ENCODE data around the gene CSH1. TPM values are rescaled to one million over a fixed set of nuclear protein-coding genes. Genes with fewer than 3 reads are reported as not detected.
"Not testable (repeated sequence)": the region's sequence is repeated elsewhere in the genome, so short reads cannot be mapped to it uniquely, and the experiment has no call there.

Gene CSH1
- total RNA-seq, 2 donors from 2014 or later = 9.9 to 11.3 TPM

DNA sequence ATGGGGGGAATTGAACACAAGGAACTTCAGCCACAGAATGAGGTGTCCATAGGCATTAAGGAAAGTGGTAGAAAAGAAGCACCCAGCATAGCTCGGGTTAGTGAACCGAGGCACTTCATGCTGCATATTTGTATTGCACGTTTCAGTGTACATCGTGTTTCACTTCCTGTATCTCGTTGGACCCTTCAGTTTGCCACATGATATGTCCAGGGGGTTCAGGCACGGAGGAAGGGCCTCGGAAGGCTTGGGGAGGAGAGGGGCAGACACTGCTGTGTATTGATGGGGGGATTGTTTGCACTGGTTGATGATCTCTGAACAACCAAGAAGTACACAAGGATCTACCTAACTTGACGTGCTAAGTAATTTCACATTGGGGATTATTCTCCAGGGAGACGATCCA is 26.0 kb upstream of the CSH1 start:
- H3K27ac Mint-ChIP-seq; H3K9me3 ChIP-seq (ENCODE audit: control insufficient read depth, low read length, poor library complexity, severe bottlenecking); H3K36me3 Mint-ChIP-seq (ENCODE audit: low read depth); H3K4me3 Mint-ChIP-seq; DNase-seq; H3K27me3 Mint-ChIP-seq: not testable (repeated sequence)
- peak; percentile 38 for ATAC-seq
- H3K4me1 Mint-ChIP-seq = peaks cover 12% of the 10 kb centered on the region

GRCh38 chr17:63920779-63921178 is 24.4 kb upstream of the CSH1 start:
- not testable (repeated sequence) for H3K9me3 ChIP-seq (ENCODE audit: control insufficient read depth, low read length, poor library complexity, severe bottlenecking); H3K27ac Mint-ChIP-seq; ATAC-seq; H3K4me3 Mint-ChIP-seq; DNase-seq; H3K36me3 Mint-ChIP-seq (ENCODE audit: low read depth); H3K27me3 Mint-ChIP-seq
- peaks cover 12% of the 10 kb centered on the region for H3K4me1 Mint-ChIP-seq

GRCh38 chr17:63920050-63920449 is 23.7 kb upstream of the CSH1 start:
- Mint-ChIP-seq H3K27ac (peak overlapping the region; percentile 92), H3K4me1 (peaks cover 12% of the 10 kb centered on the region)
- not testable (repeated sequence) for H3K9me3 ChIP-seq (ENCODE audit: control insufficient read depth, low read length, poor library complexity, severe bottlenecking); ATAC-seq; DNase-seq; H3K4me3 Mint-ChIP-seq; H3K36me3 Mint-ChIP-seq (ENCODE audit: low read depth); H3K27me3 Mint-ChIP-seq

GRCh38 chr17:63919311-63919723 is 22.9 kb upstream of the CSH1 start:
- Mint-ChIP-seq H3K36me3 (ENCODE audit: low read depth) (peaks cover 3% of the 10 kb centered on the region), H3K4me1 (peaks cover 12% of the 10 kb centered on the region), H3K27ac (peak overlapping the region; percentile 92), H3K4me3 (peak overlapping the region; percentile 72), H3K27me3 (peaks cover 4% of the 10 kb centered on the region)
- H3K9me3 ChIP-seq (ENCODE audit: control insufficient read depth, low read length, poor library complexity, severe bottlenecking) = no peaks in the 10 kb centered on the region
- DNase-seq (peak; percentile 43 to 70 (median 53)), ATAC-seq (peak; percentile 95)

GRCh38 chr17:63918789-63919305 is 22.5 kb upstream of the CSH1 start, which contains the start of gene GH1:
TSS of gene GH1 (minus strand) at chr17:63918839. CDS start at chr17:63918776, 63 bp downstream.
- DNase-seq; H3K36me3 Mint-ChIP-seq (ENCODE audit: low read depth): not testable (repeated sequence)

GRCh38 chr17:63918305-63918704 is 21.9 kb upstream of the CSH1 start:
- H3K9me3 ChIP-seq (ENCODE audit: control insufficient read depth, low read length, poor library complexity, severe bottlenecking) = no peaks in the 10 kb centered on the region
- peaks cover 3% of the 10 kb centered on the region for H3K36me3 Mint-ChIP-seq (ENCODE audit: low read depth)
- peaks cover 12% of the 10 kb centered on the region for H3K4me1 Mint-ChIP-seq
- no peak for DNase-seq
- H3K27me3 Mint-ChIP-seq = peaks cover 4% of the 10 kb centered on the region
- ATAC-seq = no peak
- H3K4me3 Mint-ChIP-seq = no peak overlapping the region
- H3K27ac Mint-ChIP-seq = no peak overlapping the region

More at GRCh38 chr17:63918789-63919305, 22.5 kb upstream of the CSH1 start, which contains the start of gene GH1:
- H3K4me1 Mint-ChIP-seq = peaks cover 12% of the 10 kb centered on the region
- ATAC-seq; H3K27me3 Mint-ChIP-seq; H3K9me3 ChIP-seq (ENCODE audit: control insufficient read depth, low read length, poor library complexity, severe bottlenecking): not testable (repeated sequence)
- H3K27ac Mint-ChIP-seq = peak within 1 kb of the TSS; percentile 92
- peak within 1 kb of the TSS; percentile 72 for H3K4me3 Mint-ChIP-seq

DNA sequence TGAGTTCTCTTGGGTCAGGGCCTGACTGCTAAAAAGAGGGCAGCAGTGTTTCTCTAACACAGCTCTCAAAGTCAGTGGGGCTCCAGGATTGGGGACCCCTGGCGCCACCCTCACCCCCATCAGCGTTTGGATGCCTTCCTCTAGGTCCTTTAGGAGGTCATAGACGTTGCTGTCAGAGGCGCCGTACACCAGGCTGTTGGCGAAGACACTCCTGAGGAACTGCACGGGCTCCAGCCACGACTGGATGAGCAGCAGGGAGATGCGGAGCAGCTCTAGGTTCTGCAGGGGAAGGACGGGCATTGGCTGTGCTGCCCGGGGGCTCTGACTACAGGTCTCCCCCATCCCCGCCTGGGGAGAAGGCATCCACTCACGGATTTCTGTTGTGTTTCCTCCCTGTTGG is 21.3 kb upstream of the CSH1 start:
- DNase-seq (no peak), ATAC-seq (no peak)
- Mint-ChIP-seq H3K36me3 (ENCODE audit: low read depth) (peaks cover 3% of the 10 kb centered on the region), H3K27ac (no peak overlapping the region), H3K4me3 (no peak overlapping the region), H3K4me1 (peaks cover 12% of the 10 kb centered on the region), H3K27me3 (peaks cover 4% of the 10 kb centered on the region)
- no peaks in the 10 kb centered on the region for H3K9me3 ChIP-seq (ENCODE audit: control insufficient read depth, low read length, poor library complexity, severe bottlenecking)

DNA sequence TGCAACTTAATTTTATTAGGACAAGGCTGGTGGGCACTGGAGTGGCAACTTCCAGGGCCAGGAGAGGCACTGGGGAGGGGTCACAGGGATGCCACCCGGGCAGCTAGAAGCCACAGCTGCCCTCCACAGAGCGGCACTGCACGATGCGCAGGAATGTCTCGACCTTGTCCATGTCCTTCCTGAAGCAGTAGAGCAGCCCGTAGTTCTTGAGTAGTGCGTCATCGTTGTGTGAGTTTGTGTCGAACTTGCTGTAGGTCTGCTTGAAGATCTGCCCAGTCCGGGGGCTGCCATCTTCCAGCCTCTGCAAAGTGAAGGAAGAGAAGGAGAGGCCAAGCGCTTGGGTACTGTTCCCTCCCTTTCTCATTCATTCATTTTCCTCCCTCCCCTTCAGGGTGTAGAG is 20.8 kb upstream of the CSH1 start:
- not testable (repeated sequence) for H3K4me3 Mint-ChIP-seq; H3K36me3 Mint-ChIP-seq (ENCODE audit: low read depth); H3K27me3 Mint-ChIP-seq; H3K27ac Mint-ChIP-seq; ATAC-seq; DNase-seq; H3K9me3 ChIP-seq (ENCODE audit: control insufficient read depth, low read length, poor library complexity, severe bottlenecking)
- peaks cover 10% of the 10 kb centered on the region for H3K4me1 Mint-ChIP-seq

DNA sequence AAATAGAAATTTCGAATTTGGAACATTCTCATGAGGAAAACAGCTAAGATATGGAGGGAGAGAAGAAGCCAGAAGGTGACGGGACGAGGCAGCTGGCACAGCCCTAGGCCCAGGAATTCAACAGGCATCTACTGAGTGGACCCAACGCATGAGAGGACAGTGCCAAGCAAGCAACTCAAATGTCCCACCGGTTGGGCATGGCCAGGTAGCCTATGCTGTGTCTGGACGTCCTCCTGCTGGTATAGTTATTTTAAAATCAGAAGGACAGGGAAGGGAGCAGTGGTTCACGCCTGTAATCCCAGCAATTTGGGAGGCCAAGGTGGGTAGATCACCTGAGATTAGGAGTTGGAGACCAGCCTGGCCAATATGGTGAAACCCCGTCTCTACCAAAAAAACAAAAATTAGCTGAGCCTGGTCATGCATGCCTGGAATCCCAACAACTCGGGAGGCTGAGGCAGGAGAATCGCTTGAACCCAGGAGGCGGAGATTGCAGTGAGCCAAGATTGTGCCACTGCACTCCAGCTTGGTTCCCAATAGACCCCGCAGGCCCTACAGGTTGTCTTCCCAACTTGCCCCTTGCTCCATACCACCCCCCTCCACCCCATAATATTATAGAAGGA is 20.3 kb upstream of the CSH1 start:
- Mint-ChIP-seq H3K27ac (no peak overlapping the region), H3K27me3 (peaks cover 4% of the 10 kb centered on the region), H3K4me1 (peaks cover 10% of the 10 kb centered on the region), H3K4me3 (no peak overlapping the region), H3K36me3 (ENCODE audit: low read depth) (peaks cover 3% of the 10 kb centered on the region)
- no peaks in the 10 kb centered on the region for H3K9me3 ChIP-seq (ENCODE audit: control insufficient read depth, low read length, poor library complexity, severe bottlenecking)
- DNase-seq = no peak
- no peak for ATAC-seq

GRCh38 chr17:63915753-63916152 is 19.4 kb upstream of the CSH1 start:
- H3K9me3 ChIP-seq (ENCODE audit: control insufficient read depth, low read length, poor library complexity, severe bottlenecking); ATAC-seq; DNase-seq; H3K27ac Mint-ChIP-seq; H3K36me3 Mint-ChIP-seq (ENCODE audit: low read depth); H3K27me3 Mint-ChIP-seq; H3K4me3 Mint-ChIP-seq: not testable (repeated sequence)
- peaks cover 12% of the 10 kb centered on the region for H3K4me1 Mint-ChIP-seq

DNA sequence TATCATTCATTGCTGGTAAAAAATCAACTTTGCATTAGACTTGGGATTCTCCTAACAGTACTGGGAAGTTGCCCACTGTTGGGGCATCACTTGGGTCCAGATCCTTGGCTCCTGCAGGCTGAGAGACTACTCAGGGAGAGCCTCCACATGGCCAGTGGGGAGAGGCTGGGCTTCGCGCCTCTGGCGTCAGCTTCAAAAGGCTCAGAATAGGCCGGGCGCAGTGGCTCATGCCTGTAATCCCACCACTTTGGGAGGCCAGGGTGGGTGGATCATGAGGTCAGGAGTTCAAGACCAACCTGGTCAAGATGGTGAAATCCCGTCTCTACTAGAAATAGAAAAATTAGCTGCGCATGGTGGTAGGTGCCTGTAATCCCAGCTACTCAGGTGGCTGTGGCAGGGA is 18.1 kb upstream of the CSH1 start:
- no peaks in the 10 kb centered on the region for H3K9me3 ChIP-seq (ENCODE audit: control insufficient read depth, low read length, poor library complexity, severe bottlenecking)
- DNase-seq (no peak), ATAC-seq (no peak)
- H3K27ac Mint-ChIP-seq = no peak overlapping the region
- H3K4me1 Mint-ChIP-seq = peaks cover 7% of the 10 kb centered on the region
- peaks cover 3% of the 10 kb centered on the region for H3K36me3 Mint-ChIP-seq (ENCODE audit: low read depth)
- peaks cover 12% of the 10 kb centered on the region for H3K27me3 Mint-ChIP-seq
- H3K4me3 Mint-ChIP-seq = no peak overlapping the region

DNA sequence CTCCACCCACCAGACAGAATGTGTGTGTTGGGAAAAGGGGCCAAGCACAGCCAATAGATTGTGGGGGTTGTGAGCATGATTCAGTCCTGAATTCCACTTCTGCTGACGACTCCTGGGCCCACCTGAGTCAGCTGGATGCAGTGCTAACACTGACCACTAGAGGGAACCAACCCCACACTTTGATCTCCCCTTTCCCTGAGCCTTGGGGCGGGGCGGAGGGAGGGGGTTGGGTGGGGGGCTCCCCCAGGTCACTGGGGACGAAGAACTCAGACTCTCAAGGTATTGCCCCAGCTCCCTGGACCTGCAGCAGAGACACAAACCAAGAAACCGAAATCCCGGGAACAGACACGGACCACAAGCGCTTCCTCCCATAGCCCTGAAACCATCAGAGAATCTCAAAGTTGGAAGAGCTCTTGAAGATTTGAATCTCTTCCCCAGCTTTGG is 15.3 kb upstream of the CSH1 start:
- Mint-ChIP-seq H3K36me3 (ENCODE audit: low read depth) (no peaks in the 10 kb centered on the region), H3K27me3 (peaks cover 15% of the 10 kb centered on the region), H3K4me1 (peaks cover 2% of the 10 kb centered on the region), H3K27ac (no peak overlapping the region), H3K4me3 (no peak overlapping the region)
- ATAC-seq = peak; percentile 84
- no peaks in the 10 kb centered on the region for H3K9me3 ChIP-seq (ENCODE audit: control insufficient read depth, low read length, poor library complexity, severe bottlenecking)
- DNase-seq = peak; percentile 36 to 56 (median 39)

GRCh38 chr17:63911041-63911635 is 14.8 kb upstream of the CSH1 start, which contains the start of gene CSHL1:
TSS of gene CSHL1 (minus strand) at chr17:63911258. CDS start at chr17:63911196, 62 bp downstream.
- Mint-ChIP-seq H3K27me3 (peaks cover 15% of the 10 kb centered on the region), H3K4me3 (no peak within 1 kb of the TSS), H3K36me3 (ENCODE audit: low read depth) (no peaks in the 10 kb centered on the region), H3K4me1 (peaks cover 2% of the 10 kb centered on the region), H3K27ac (no peak within 1 kb of the TSS)
- ATAC-seq = no peak
- no peaks in the 10 kb centered on the region for H3K9me3 ChIP-seq (ENCODE audit: control insufficient read depth, low read length, poor library complexity, severe bottlenecking)
- DNase-seq = no peak
